WTC11 (cell line): ENCODE measurements around the gene EPHA6.

Source experiments
- ARID4B ChIP-seq: sonication (generic); formaldehyde crosslinking; IDR thresholded peaks from 2 replicates; pipeline ENCODE4 v1.8.0; 2023; ENCODE audit warnings: missing genetic modification reagents, mild to moderate bottlenecking, borderline replicate concordance
- ATF3 ChIP-seq: sonication (generic); formaldehyde crosslinking; conservative IDR thresholded peaks from 2 replicates; pipeline ENCODE4 v1.8.1; 2022; ENCODE audit warnings: mild to moderate bottlenecking, missing genetic modification reagents
- CTCF ChIP-seq: fragments of 200-600 bp; IDR thresholded peaks from 2 replicates; pipeline ENCODE4 v1.8.0; 2022; ENCODE audit warnings: antibody characterized with exemption
- IRF1 ChIP-seq: sonication (generic); formaldehyde crosslinking; IDR thresholded peaks from 2 replicates; pipeline ENCODE4 v1.8.0; 2023; ENCODE audit warnings: missing genetic modification reagents
- TEAD4 ChIP-seq: sonication (generic); formaldehyde crosslinking; IDR thresholded peaks from 2 replicates; pipeline ENCODE4 v1.8.0; 2022; ENCODE audit warnings: mild to moderate bottlenecking, missing genetic modification reagents
- TP53 ChIP-seq: sonication (generic); formaldehyde crosslinking; IDR thresholded peaks from 2 replicates; pipeline ENCODE4 v1.8.1; 2023; ENCODE audit warnings: mild to moderate bottlenecking, missing genetic modification reagents
- USF1 ChIP-seq: sonication (generic); formaldehyde crosslinking; IDR thresholded peaks from 2 replicates; pipeline ENCODE4 v1.8.0; 2022; ENCODE audit warnings: mild to moderate bottlenecking, missing genetic modification reagents

GRCh38 chr3:97689962-97690361, 875.6 kb downstream of the EPHA6 start:
- TF ChIP-seq TP53 (CRISPR knock-in tag) (no peak), ARID4B (no peak), CTCF (no peak), IRF1 (no peak), USF1 (CRISPR knock-in tag) (no peak), TEAD4 (CRISPR knock-in tag) (no peak), ATF3 (CRISPR knock-in tag) (no peak)
